HG03139 (cell line): ENCODE results near the gene TRIM67.

Experiments
- ATAC-seq: cut with Tn5 transposase; IDR thresholded peaks from one replicate; pipeline ENCODE4 v1.9.1; 2021; ENCODE audit not compliant: unreplicated experiment

TRIM67 gene

GRCh38 chr1:231231511-231231910, 69.7 kb downstream of the TRIM67 start:
- ATAC-seq: no peak

DNA sequence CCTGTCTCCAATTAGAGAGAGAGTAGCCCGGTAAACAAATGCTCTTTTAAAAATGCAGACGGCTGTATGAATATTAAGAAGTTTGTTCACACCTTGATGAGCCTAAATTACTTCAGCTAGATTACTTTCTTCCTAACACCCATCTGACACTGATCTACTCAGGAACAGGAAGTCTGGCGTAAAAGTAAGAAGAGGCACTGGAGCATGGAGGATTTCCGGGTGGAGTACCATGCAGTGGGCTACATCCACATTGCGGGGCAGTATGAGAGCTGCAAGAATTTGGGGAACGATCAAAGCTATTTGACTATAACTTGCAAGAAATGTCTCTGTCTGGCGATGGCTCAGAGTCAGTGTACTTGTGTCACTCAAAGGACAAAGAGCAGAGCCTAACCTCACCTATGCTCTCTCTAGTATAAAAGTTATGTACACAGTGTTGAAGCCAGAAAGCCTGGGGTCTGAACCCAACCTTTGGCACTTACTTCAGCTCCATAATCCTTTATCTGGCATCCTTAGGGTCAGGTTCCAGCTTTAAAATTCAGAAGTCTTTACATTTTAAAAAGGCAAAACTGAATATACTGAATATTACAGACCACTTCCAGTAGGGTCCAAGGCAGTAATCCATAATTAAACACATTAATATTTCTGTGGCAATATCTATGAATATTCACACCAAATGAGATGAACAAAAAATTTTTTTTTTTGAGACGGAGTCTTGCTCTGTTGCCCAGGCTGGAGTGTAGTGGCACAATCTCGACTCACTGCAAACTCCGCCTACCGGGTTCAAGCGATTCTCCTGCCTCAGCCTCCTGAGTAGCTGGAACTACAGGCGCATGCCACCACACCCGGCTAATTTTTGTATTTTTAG, 71.2 kb downstream of the TRIM67 start:
- no peak for ATAC-seq

DNA sequence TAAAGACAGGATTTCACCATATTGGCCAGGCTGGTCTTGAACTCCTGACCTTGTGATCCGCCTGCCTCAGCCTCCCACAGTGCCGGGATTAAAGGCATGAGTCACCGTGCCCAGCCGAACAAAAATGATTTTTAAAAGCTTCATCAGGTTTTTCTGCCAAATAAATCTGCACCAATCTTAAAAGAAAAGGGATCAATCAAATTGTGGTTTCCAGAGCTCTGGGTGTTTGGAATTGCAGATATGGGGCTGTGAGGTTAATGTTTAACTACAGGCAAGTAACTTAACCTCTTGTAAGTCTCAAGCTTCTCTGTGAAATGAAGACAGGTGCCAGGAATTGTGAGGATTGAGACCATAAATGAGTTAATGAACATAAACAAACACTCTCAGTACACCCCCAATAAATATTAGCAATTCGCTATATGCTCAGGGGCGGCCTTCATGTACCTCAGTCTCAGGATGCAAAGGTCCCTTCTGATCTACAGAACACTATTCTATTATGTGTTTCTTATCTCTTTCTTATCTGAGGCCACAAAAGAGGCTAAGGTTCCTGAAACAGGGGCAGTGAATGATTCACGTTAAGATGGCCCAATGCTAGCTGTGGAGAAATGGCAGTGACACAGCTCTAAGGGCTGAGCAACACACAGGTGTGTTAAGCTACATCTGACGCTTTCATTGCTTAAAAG, 72.0 kb downstream of the TRIM67 start:
- no peak for ATAC-seq

DNA sequence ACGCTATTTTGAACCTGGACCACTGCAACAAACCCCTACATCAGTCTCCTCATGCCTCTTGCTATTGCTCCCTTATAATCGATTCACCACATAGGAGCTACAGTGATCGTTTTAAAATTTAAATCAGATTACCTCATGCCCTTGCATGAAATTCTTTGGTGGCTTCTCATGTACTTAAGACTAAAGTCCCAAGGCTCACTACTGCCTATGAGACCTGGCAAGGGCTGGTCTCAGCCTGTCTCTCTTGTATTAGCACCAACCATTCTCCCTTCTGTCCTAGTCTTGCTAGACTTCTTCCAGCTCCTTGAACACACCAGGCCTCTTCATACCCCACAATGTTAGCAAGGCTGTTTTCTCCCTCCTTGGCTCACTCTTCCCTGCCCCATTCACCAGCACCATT, 72.6 kb downstream of the TRIM67 start:
- no peak for ATAC-seq

DNA sequence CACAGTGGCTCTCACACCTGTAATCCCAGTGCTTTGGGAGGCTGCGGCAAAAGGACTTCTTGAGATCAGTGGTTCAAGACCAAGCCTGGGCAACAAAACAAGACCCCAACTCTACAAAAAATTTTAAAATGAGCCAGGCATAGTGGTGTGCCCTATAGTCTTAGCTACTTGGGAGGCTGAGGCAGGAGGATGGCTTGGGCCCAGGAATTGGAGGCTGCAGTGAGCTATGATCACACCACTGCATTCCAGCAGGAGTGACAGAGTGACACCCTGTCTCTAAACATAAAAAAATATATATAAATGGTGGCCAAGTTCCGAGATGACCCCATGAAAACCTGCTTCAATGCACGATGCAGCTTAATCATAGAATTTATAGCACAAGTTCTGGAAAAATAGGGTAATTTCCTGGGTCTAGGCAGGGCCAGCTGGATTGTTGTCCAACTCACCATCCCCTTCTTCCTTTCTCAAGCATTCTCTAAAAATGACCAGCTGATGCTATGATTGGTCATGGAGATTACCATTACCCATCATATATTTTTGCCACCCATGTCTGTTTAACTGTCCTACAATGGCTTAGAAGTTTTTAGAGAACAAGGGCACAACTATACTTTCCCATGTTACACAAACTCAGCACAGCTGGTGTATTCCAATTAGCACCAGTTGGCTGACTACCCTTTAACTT, 73.8 kb downstream of the TRIM67 start:
- ATAC-seq: no peak

- no peak for ATAC-seq
Observed at GRCh38 chr1:231236208-231236591, 74.3 kb downstream of the TRIM67 start.

DNA sequence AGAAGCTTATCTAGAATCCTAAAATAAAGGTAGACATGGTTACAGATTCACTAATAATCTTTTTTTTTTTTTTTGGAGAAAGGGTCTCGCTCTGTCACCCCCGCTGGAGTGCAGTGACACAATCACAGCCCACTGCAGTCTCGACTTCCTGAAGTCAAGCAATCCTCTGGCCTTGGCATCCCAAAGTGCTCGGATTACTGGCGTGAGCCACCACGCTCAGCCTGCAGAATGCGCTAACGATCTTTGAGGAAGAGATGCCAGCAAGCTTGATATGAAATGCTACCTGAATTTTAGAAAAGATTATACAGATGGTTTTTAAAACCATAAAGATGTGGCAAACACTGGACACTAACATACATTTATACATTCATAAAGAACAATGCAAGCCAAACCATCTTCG, 75.1 kb downstream of the TRIM67 start:
- ATAC-seq: no peak

- no peak for ATAC-seq
Observed at GRCh38 chr1:231238298-231238697, 76.4 kb downstream of the TRIM67 start.

DNA sequence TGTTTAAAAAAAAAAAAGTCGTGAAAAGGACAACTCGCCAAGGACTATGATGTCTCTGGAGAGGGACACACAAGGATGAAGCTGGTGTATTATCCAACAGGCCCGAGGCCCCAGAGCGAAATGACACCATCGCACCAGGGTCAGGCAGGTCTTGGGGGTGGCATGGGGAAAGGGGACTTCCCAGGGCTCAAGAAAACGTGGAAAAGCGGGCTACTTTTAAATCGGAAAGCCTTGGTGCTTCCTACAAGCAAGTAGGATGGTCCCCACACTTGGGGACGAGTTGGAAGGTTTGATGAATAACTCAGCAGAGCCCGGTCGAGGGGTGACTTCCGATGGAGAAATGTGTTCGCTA, 78.6 kb downstream of the TRIM67 start:
- ATAC-seq: no peak

GRCh38 chr1:231240883-231241735, 79.3 kb downstream of the TRIM67 start, which contains the start of gene GNPAT:
TSS of gene GNPAT (plus strand) at chr1:231241212. CDS start at chr1:231241379, 167 bp downstream.
- peak; percentile 91 for ATAC-seq

- peak; percentile 18 for ATAC-seq
Observed at GRCh38 chr1:231241750-231242149, 79.9 kb downstream of the TRIM67 start.

DNA sequence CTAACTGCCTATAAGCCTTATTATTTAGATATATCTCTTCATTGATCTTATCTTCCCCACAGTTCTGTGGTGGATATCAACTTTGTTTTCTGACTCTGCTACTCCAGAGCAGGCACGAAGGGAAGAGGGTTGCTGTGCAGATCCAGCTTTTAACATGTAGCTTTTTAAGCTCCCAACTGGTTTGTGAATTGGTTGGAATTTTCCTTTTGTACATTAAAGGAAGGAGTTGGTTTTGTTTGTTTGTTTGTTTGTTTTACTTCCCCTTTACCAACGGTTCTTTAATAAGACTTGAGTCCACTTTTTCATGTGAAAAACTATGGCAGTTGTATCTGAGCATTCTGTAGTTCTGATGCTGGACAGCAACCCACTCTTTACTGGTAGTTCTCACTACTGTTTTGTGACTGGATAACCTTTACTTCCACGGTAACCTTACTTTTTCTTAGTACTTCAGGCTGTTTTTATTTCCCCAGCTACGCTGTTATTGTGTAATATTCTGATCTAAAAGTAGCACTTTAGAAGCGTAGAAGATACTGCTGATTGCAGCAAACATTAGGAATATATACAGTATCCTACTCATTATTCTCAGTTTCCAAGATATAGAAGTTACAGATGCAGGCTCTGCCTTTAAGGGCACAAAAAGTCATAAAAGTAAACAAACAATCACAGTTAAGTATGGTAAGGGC, 80.8 kb downstream of the TRIM67 start:
- ATAC-seq: no peak

DNA sequence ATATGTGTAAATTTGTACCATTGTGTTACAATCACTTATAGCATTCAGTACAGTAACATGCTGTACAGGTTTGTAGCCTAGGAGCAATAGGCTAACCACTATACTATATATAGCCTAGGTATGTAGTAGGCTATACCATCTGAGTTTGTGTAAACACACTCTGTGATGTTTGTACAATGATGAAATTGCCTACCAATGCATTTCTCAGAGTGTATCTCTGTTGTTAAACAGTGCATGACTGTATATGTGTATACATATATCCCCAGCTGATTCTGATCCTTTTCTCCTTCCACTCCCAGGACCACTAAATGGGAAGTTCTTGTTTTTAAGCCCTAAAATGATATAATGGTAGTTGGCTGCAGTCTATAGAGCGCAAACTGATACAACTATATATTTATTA, 86.9 kb downstream of the TRIM67 start:
- no peak for ATAC-seq

DNA sequence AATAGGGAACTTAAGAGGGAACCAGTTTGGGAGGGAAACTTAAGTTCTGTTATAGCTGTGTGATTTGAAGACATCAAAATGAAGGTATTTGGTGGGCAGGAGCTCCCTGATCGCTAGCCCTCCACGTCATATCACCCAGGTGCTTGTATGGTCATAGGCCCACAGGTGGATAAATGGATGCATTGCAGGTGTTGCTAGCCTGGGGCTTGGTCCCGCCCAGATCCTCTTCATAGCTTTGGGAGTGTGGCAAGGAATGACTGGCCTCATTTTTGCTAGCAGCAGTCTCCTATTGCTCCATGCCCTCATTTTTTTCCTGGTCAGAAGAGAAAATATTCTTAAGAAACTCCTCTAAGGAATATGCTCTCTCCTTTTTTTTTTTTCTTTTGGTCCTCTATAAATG, 90.5 kb downstream of the TRIM67 start:
- no peak for ATAC-seq

- ATAC-seq: no peak
Observed at GRCh38 chr1:231260351-231260750, 98.5 kb downstream of the TRIM67 start.

DNA sequence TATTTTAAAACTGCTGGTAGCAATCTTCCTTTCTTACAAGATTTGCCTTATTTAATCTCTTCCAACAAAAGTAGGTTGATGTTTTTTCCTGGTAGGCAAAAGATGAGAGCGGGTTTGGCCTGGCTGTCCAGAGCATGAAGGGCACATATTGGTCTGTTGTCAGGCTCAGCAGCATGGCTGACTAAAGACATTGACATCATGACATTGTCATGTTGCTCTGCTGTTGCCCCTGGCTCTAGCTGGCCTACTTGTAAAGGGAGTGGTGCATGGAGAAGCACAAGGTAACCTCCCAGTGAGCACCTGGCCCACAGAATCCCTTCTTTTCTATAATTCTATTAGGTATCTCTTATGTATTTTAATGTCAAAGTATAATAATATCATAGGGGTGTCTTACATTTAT, 102.8 kb downstream of the TRIM67 start:
- ATAC-seq: no peak

GRCh38 chr1:231265379-231265778, 103.5 kb downstream of the TRIM67 start:
- no peak for ATAC-seq

- no peak for ATAC-seq
Observed at GRCh38 chr1:231266811-231267322, 105.0 kb downstream of the TRIM67 start.
